Fibroblast of lung (primary cell): Measurements from ENCODE around the gene MLC1. TPM values are rescaled to one million over a fixed set of nuclear protein-coding genes. Genes with fewer than 3 reads are reported as not detected.

Experiments used
- DNase-seq, 2 donors: peaks; one replicate each; pipeline versions ENCODE4 v3.0.0 to v3.0.0-alpha.2; 2010; ENCODE audit warnings: low read depth in 2 of 2
- H2AFZ ChIP-seq: 2 replicates; pipeline ENCODE4 v1.5.1; 2012; ENCODE audit warnings: low read length, control low read depth, inconsistent platforms
- H3K27ac ChIP-seq: 2 replicates; pipeline ENCODE4 v1.5.1; 2011; ENCODE audit warnings: low read length, control low read depth; ENCODE audit not compliant: insufficient read depth
- H3K27me3 ChIP-seq: 2 replicates; pipeline ENCODE4 v1.5.1; 2011; ENCODE audit warnings: mild to moderate bottlenecking, low read length; ENCODE audit not compliant: control insufficient read depth, insufficient read depth
- H3K36me3 ChIP-seq: 2 replicates; pipeline ENCODE4 v1.5.1; 2011; ENCODE audit warnings: low read length; ENCODE audit not compliant: control insufficient read depth, insufficient read depth
- H3K4me1 ChIP-seq: 2 replicates; pipeline ENCODE4 v1.5.1; 2011; ENCODE audit warnings: low read length; ENCODE audit not compliant: control insufficient read depth, insufficient read depth; ENCODE audit errors: extremely low read depth
- H3K4me2 ChIP-seq: 2 replicates; pipeline ENCODE4 v1.5.1; 2011; ENCODE audit warnings: low read length, control low read depth; ENCODE audit not compliant: insufficient read depth; ENCODE audit errors: extremely low read depth
- H3K4me3 ChIP-seq, 4 experiments: fragments of 200-600 bp in 1 of 4; sonication (generic) in 1 of 4; replicated peaks in 1 of 4; 2 replicates each; pipeline ENCODE4 v1.5.1; 2011 to 2016; ENCODE audit warnings: low read length in 4 of 4, low read depth in 3 of 4, mild to moderate bottlenecking in 3 of 4, control low read depth in 2 of 4, inconsistent platforms in 1 of 4, mixed read lengths in 1 of 4; ENCODE audit not compliant: insufficient read depth in 1 of 4; ENCODE audit errors: control extremely low read depth in 1 of 4
- H3K79me2 ChIP-seq: 2 replicates; pipeline ENCODE4 v1.5.1; 2012; ENCODE audit warnings: mild to moderate bottlenecking, low read length, inconsistent platforms; ENCODE audit not compliant: control insufficient read depth, insufficient read depth
- H3K9ac ChIP-seq: 2 replicates; pipeline ENCODE4 v1.5.1; 2011; ENCODE audit warnings: mild to moderate bottlenecking, low read length, control low read depth; ENCODE audit not compliant: insufficient read depth
- H3K9me3 ChIP-seq: 2 replicates; pipeline ENCODE4 v1.5.1; 2012; ENCODE audit warnings: low read depth, low read length; ENCODE audit not compliant: control insufficient read depth, insufficient read depth
- H4K20me1 ChIP-seq: 2 replicates; pipeline ENCODE4 v1.5.1; 2011; ENCODE audit warnings: low read length; ENCODE audit not compliant: control insufficient read depth, insufficient read depth; ENCODE audit errors: extremely low read depth
- EZH2 ChIP-seq: IDR thresholded peaks from 2 replicates; pipeline ENCODE4 v1.5.1; 2012; ENCODE audit warnings: low read length, control low read depth, mild to moderate bottlenecking; ENCODE audit errors: missing control alignments
- polyA plus RNA-seq, 2 donors: library from polyadenylated mRNA; depleted of rRNA in 1 of 2; stranded (reverse) in 1 of 2; unstranded in 1 of 2; fragments of >200 nt; gene quantifications; 2 replicates each; pipeline ENCODE4 v1.2.1, GENCODE V29; 2011 to 2012; ENCODE audit warnings: missing spikeins in 1 of 2
- total RNA-seq: library from RNA; depleted of rRNA; stranded (reverse); fragments of >200 nt; gene quantifications from 2 replicates; pipeline ENCODE4 v1.2.1, GENCODE V29; 2014
- TF ChIP-seq, protein P1 (sequence below), 2 donors: IDR thresholded peaks in 1 of 2; conservative IDR thresholded peaks in 1 of 2; 1 replicate in 1 of 2; 2 replicates in 1 of 2; pipeline ENCODE4 v1.5.1; 2011 to 2012; ENCODE audit warnings: low read length in 2 of 2, control low read depth in 1 of 2, inconsistent platforms in 1 of 2, low read depth in 1 of 2, mild to moderate bottlenecking in 1 of 2

MLC1 gene
- total and polyA plus RNA-seq, 2 donors (not counting 1 experiment from before 2014, with no cell fraction given): under 0.01 TPM; not detected in 1

DNA sequence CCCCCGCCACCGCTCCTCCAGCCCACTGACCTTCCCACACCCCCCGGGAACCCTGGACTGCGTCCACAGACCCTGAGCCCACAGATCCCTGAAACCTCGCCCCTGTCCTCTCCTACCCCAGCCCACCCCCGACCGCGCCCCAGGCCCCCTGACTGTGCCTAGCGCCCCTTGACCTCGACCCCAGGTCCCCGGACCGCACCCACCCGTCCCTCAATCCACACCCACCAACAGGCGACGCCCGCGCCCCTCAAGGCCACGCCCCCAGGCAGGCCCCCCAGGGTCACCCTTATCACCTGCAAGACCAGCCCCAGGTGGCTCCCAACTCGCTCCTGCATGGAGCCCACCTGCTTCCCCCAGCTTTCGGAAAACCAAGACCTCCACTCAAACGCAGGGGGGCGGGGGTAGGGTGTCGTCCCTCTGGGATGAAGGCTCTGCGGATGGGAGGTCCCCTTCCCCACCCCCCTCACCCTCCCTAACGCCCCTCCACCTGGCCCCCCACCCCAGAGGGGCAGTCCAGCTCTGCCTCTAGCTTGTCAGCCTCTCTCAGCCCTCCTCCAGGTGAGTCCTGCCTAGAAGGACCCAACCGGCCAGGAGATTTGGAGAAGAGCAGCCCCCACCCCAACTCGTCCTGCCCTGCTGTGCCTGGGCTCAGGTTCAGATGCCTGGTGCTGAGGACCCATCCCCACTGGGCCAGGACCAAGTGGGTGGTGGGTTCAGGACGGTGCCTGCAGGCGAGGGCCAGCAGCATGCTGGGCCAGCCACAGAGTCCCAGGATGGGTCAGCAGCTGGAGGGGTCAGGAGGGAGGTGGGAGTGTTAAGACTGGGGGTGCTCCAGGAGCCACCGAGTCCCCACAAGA, 69.5 kb downstream of the MLC1 start:
- Histone ChIP-seq H3K36me3 (no peaks in the 10 kb centered on the region), H3K4me2 (no peak overlapping the region), H3K27me3 (peaks cover 46% of the 10 kb centered on the region), H3K9ac (no peak overlapping the region), H3K4me1 (no peaks in the 10 kb centered on the region), H3K27ac (no peak overlapping the region), H3K4me3 (no peak overlapping the region), H4K20me1 (no peaks in the 10 kb centered on the region), H2AFZ (no peak overlapping the region), H3K9me3 (no peaks in the 10 kb centered on the region), H3K79me2 (no peaks in the 10 kb centered on the region)
- no peak for TF ChIP-seq EZH2
- TF ChIP-seq, protein P1, sequence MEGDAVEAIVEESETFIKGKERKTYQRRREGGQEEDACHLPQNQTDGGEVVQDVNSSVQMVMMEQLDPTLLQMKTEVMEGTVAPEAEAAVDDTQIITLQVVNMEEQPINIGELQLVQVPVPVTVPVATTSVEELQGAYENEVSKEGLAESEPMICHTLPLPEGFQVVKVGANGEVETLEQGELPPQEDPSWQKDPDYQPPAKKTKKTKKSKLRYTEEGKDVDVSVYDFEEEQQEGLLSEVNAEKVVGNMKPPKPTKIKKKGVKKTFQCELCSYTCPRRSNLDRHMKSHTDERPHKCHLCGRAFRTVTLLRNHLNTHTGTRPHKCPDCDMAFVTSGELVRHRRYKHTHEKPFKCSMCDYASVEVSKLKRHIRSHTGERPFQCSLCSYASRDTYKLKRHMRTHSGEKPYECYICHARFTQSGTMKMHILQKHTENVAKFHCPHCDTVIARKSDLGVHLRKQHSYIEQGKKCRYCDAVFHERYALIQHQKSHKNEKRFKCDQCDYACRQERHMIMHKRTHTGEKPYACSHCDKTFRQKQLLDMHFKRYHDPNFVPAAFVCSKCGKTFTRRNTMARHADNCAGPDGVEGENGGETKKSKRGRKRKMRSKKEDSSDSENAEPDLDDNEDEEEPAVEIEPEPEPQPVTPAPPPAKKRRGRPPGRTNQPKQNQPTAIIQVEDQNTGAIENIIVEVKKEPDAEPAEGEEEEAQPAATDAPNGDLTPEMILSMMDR (conservative IDR thresholded peaks at IDR 0.05 in 1 of 2, IDR thresholded peaks at IDR 0.05 in 1 of 2; ENCODE audit: low read depth in 1 of 2, low read length in 2 of 2): no peak
- DNase-seq: no peak

DNA sequence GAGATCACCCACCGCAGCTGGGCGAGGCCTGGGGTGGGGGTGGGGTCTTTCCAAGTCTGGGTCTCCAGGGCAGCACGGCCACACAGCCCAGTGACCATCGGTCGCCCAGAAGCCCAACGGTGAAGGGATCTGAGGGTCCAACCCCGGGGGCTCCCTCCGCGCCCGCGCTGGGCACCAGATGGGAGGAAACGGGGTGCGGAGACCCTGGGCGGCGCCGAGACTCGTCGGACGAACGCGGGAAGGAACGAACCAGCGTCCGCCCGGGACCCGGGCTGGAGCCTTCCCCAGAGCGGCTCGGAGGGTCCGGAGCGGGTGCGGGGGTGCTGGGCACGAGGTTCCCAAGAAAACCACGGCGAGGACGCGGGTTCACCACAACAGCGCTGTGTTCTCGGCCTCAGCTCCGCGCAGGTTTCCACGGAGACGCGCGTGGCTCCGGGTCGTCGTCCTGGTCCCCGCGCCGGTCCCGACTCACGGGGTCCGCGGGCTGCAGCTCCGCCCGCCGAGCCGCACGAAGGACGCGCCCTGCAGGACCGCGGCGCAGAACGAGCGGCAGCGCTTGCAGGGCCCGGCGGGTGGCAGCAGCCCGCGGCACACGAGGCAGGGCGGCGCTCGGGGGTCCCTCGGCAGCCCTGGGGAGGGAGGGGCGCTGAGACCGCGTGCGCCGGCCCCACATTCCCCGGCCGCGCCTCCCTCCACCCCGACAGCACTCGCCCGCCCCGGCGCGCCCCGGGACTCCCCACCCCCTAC, 70.4 kb downstream of the MLC1 start:
- Histone ChIP-seq H3K27ac (no peak overlapping the region), H3K9ac (no peak overlapping the region), H4K20me1 (no peaks in the 10 kb centered on the region), H3K79me2 (no peaks in the 10 kb centered on the region), H3K4me1 (no peaks in the 10 kb centered on the region), H3K27me3 (peaks cover 51% of the 10 kb centered on the region), H3K4me2 (no peak overlapping the region), H3K4me3 (no peak overlapping the region), H3K36me3 (no peaks in the 10 kb centered on the region), H2AFZ (no peak overlapping the region), H3K9me3 (no peaks in the 10 kb centered on the region)
- no peak for DNase-seq
- no peak for TF ChIP-seq EZH2
- TF ChIP-seq, protein P1 (conservative IDR thresholded peaks at IDR 0.05 in 1 of 2, IDR thresholded peaks at IDR 0.05 in 1 of 2; ENCODE audit: low read depth in 1 of 2, low read length in 2 of 2): no peak

DNA sequence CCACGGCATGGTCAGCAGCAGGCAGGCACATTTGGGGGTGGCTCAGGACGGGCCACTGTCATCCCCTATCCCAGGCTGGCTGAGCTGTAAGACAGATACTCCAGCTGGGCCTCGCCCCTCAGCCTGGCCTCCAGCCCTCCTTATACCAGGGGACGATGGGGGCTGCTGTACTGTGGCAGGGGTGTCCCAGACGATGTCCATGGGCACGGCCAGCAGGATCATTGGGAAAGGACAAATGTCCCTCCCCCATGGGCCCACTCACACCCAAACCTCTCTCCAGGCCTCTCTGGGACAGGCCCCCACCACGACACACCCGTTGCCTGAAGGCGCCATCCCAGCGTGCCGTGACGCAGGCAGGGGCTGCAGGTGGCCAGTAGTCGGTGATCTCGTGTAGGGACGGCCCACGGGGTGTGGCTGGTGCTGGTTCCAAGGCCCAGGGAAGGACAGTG, 71.1 kb downstream of the MLC1 start:
- Histone ChIP-seq H3K36me3 (no peaks in the 10 kb centered on the region), H3K79me2 (no peaks in the 10 kb centered on the region), H4K20me1 (no peaks in the 10 kb centered on the region), H3K27ac (no peak overlapping the region), H3K4me3 (no peak overlapping the region), H3K9ac (no peak overlapping the region), H3K9me3 (no peaks in the 10 kb centered on the region), H3K27me3 (peaks cover 46% of the 10 kb centered on the region), H3K4me2 (no peak overlapping the region), H2AFZ (no peak overlapping the region), H3K4me1 (no peaks in the 10 kb centered on the region)
- DNase-seq: no peak
- TF ChIP-seq EZH2: no peak
- TF ChIP-seq, protein P1 (conservative IDR thresholded peaks at IDR 0.05 in 1 of 2, IDR thresholded peaks at IDR 0.05 in 1 of 2; ENCODE audit: low read depth in 1 of 2, low read length in 2 of 2): no peak
